H7 (cell line): Measurements from ENCODE around the gene CEND1. TPM values are rescaled to one million over a fixed set of nuclear protein-coding genes. Genes with fewer than 3 reads are reported as not detected.

ENCODE experiments used
- DNase-seq: peaks from one replicate; pipeline ENCODE4 v3.0.0; 2012
- H3K27me3 ChIP-seq: 2 replicates; pipeline ENCODE4 v1.6.0; 2011; ENCODE audit warnings: mild to moderate bottlenecking, low read length; ENCODE audit not compliant: control insufficient read depth, insufficient read depth
- H3K36me3 ChIP-seq: replicated peaks from 2 replicates; pipeline ENCODE4 v1.5.1; 2011; ENCODE audit warnings: low read length; ENCODE audit not compliant: control insufficient read depth, insufficient read depth
- H3K4me3 ChIP-seq: 2 replicates; pipeline ENCODE4 v1.5.1; 2011; ENCODE audit warnings: low read depth, mild to moderate bottlenecking, control low read depth, low read length, moderate library complexity; ENCODE audit not compliant: insufficient read depth
- total RNA-seq: library from RNA; depleted of rRNA; stranded (reverse); fragments of >200 nt; shearing (Covaris generic); gene quantifications from 2 replicates; pipeline ENCODE4 v1.2.3, GENCODE V29; 2014

CEND1 gene
- total RNA-seq, 1 experiment from 2014 or later, result 0.14 TPM

GRCh38 chr11:788953-789940 is 643 bp downstream of the CEND1 start:
- Histone ChIP-seq H3K4me3 (no peak overlapping the region), H3K36me3 (no peaks in the 10 kb centered on the region; the same call in none of the 2 replicates), H3K27me3 (no peaks in the 10 kb centered on the region)
- DNase-seq, result no peak

GRCh38 chr11:788009-788640 is 1.8 kb downstream of the CEND1 start:
- H3K4me3 ChIP-seq, result no peak overlapping the region
- no peaks in the 10 kb centered on the region; the same call in 1 of the 2 replicates for H3K36me3 ChIP-seq
- DNase-seq, result no peak
- H3K27me3 ChIP-seq, result no peaks in the 10 kb centered on the region

- no peak for DNase-seq
- Histone ChIP-seq H3K4me3 (no peak overlapping the region), H3K36me3 (no peaks in the 10 kb centered on the region; the same call in 1 of the 2 replicates), H3K27me3 (no peaks in the 10 kb centered on the region; the same call in 1 of the 2 replicates)
Observed at GRCh38 chr11:787084-787675, 2.7 kb downstream of the CEND1 start.

- DNase-seq, result no peak
- H3K36me3 ChIP-seq, result no peaks in the 10 kb centered on the region; the same call in 1 of the 2 replicates
Observed at GRCh38 chr11:786235-787083, 3.4 kb downstream of the CEND1 start.

GRCh38 chr11:783581-784015 is 6.3 kb downstream of the CEND1 start:
- Histone ChIP-seq H3K36me3 (no peaks in the 10 kb centered on the region; the same call in none of the 2 replicates), H3K4me3 (no peak overlapping the region), H3K27me3 (no peaks in the 10 kb centered on the region; the same call in 1 of the 2 replicates)
- DNase-seq, result peak; percentile 97

More at GRCh38 chr11:786235-787083, 3.4 kb downstream of the CEND1 start:
- no peaks in the 10 kb centered on the region; the same call in 1 of the 2 replicates for H3K27me3 ChIP-seq
- no peak overlapping the region for H3K4me3 ChIP-seq

GRCh38 chr11:782264-783174 is 7.4 kb downstream of the CEND1 start:
- Histone ChIP-seq H3K36me3 (no peaks in the 10 kb centered on the region; the same call in none of the 2 replicates), H3K4me3 (no peak overlapping the region), H3K27me3 (no peaks in the 10 kb centered on the region; the same call in 1 of the 2 replicates)
- DNase-seq, result no peak

- no peak overlapping the region for H3K4me3 ChIP-seq
- DNase-seq, result no peak
- H3K27me3 ChIP-seq, result no peaks in the 10 kb centered on the region; the same call in 1 of the 2 replicates
- no peaks in the 10 kb centered on the region; the same call in none of the 2 replicates for H3K36me3 ChIP-seq
Observed at GRCh38 chr11:779955-780532, 9.8 kb downstream of the CEND1 start.

GRCh38 chr11:778976-779954 is 10.6 kb downstream of the CEND1 start:
- no peak for DNase-seq
- H3K27me3 ChIP-seq, result no peaks in the 10 kb centered on the region; the same call in 1 of the 2 replicates
- no peaks in the 10 kb centered on the region; the same call in none of the 2 replicates for H3K36me3 ChIP-seq
- no peak overlapping the region for H3K4me3 ChIP-seq

GRCh38 chr11:777288-778255 is 12.3 kb downstream of the CEND1 start, which contains the start of gene GATD1:
Gene GATD1 (minus strand): TSS chr11:777487. CDS start chr11:777462, 25 bp downstream.
- DNase-seq, result peak; percentile 100
- Histone ChIP-seq H3K4me3 (peak within 1 kb of the TSS; percentile 88), H3K27me3 (no peaks in the 10 kb centered on the region), H3K36me3 (peaks cover 2% of the 10 kb centered on the region)

- no peaks in the 10 kb centered on the region for H3K27me3 ChIP-seq
- H3K4me3 ChIP-seq, result peak overlapping the region; percentile 88
- peak; percentile 100 for DNase-seq
- peaks cover 3% of the 10 kb centered on the region for H3K36me3 ChIP-seq
Observed at GRCh38 chr11:776561-777287, 13.2 kb downstream of the CEND1 start.
